B cell (primary cell): Measurements from ENCODE around the gene ZNF280A.

ENCODE experiments used
- CTCF ChIP-seq: fragments of 200-600 bp; IDR thresholded peaks from one replicate; pipeline ENCODE4 v1.8.0; 2022; ENCODE audit warnings: antibody characterized with exemption, mild to moderate bottlenecking
- EZH2 ChIP-seq: IDR thresholded peaks from 2 replicates; pipeline ENCODE4 v1.6.1; 2012; ENCODE audit warnings: borderline replicate concordance, low read depth, mild to moderate bottlenecking, moderate library complexity, low read length; ENCODE audit not compliant: insufficient read depth, poor library complexity, severe bottlenecking

GRCh38 chr22:22536916-22537315, 16.8 kb upstream of the ZNF280A start:
- TF ChIP-seq CTCF: no peak
- no peak for TF ChIP-seq EZH2
